HAP-1 (cell line): Measurements from ENCODE around the gene GULP1.

Source experiments
- DNase-seq, 2 experiments: peaks; one replicate each; pipeline ENCODE4 v3.0.0-alpha.2; 2016 to 2020; ENCODE audit warnings: low spot score in 2 of 2
- H3K27me3 ChIP-seq: fragments of 250-450 bp; sonication (Bioruptor Pico); 2 replicates; pipeline ENCODE4 v1.5.1; 2020; ENCODE audit warnings: low read depth, mild to moderate bottlenecking, moderate library complexity
- H3K36me3 ChIP-seq: fragments of 250-450 bp; sonication (Bioruptor Pico); replicated peaks from 2 replicates; pipeline ENCODE4 v1.5.1; 2020; ENCODE audit warnings: mild to moderate bottlenecking
- H3K4me1 ChIP-seq: fragments of 250-450 bp; sonication (Bioruptor Pico); 2 replicates; pipeline ENCODE4 v1.5.1; 2020; ENCODE audit warnings: mild to moderate bottlenecking
- H3K4me3 ChIP-seq: fragments of 250-450 bp; sonication (Bioruptor Pico); 2 replicates; pipeline ENCODE4 v1.5.1; 2020; ENCODE audit warnings: mild to moderate bottlenecking, moderate library complexity
- H3K9me3 ChIP-seq: fragments of 250-450 bp; sonication (Bioruptor Pico); 2 replicates; pipeline ENCODE4 v1.5.1; 2020; ENCODE audit warnings: mild to moderate bottlenecking, moderate library complexity
- in situ Hi-C: fragments of 300-500 bp; cut with MboI; formaldehyde crosslinking; loops from 3 replicates; pipeline ENCODE4 v1.14.3; 2020; ENCODE audit warnings: low sequenced_read_pairs, inconsistent platforms, mixed read lengths

GULP1 gene

GRCh38 chr2:188475945-188476344 lies 184.3 kb downstream of the GULP1 start:
- in situ Hi-C loops: no loop called here
- Histone ChIP-seq H3K36me3 (no peaks in the 10 kb centered on the region), H3K9me3 (no peaks in the 10 kb centered on the region), H3K27me3 (no peaks in the 10 kb centered on the region), H3K4me3 (no peak overlapping the region), H3K4me1 (peaks cover 8% of the 10 kb centered on the region)
- DNase-seq: no peak

- in situ Hi-C loops: no loop called here
- Histone ChIP-seq H3K4me1 (peaks cover 8% of the 10 kb centered on the region), H3K36me3 (no peaks in the 10 kb centered on the region), H3K9me3 (no peaks in the 10 kb centered on the region), H3K4me3 (no peak overlapping the region), H3K27me3 (no peaks in the 10 kb centered on the region)
- DNase-seq: no peak
These were observed 186.0 kb downstream of the GULP1 start for GRCh38 chr2:188477564-188478103.

GRCh38 chr2:188478724-188479123 lies 187.1 kb downstream of the GULP1 start:
- H3K36me3 ChIP-seq: no peaks in the 10 kb centered on the region
- no peaks in the 10 kb centered on the region for H3K27me3 ChIP-seq
- H3K9me3 ChIP-seq: no peaks in the 10 kb centered on the region
- in situ Hi-C loops: no loop called here
- no peak overlapping the region for H3K4me3 ChIP-seq
- DNase-seq: peak in 1 of 2 experiments; percentile 58
- peaks cover 8% of the 10 kb centered on the region for H3K4me1 ChIP-seq

- no peaks in the 10 kb centered on the region for H3K27me3 ChIP-seq
- H3K4me1 ChIP-seq: peaks cover 8% of the 10 kb centered on the region
- in situ Hi-C loops: no loop called here
- no peak overlapping the region for H3K4me3 ChIP-seq
- H3K36me3 ChIP-seq: no peaks in the 10 kb centered on the region
- no peaks in the 10 kb centered on the region for H3K9me3 ChIP-seq
- no peak for DNase-seq
These were observed 189.8 kb downstream of the GULP1 start for GRCh38 chr2:188481474-188481873.

GRCh38 chr2:188485496-188485895 lies 193.8 kb downstream of the GULP1 start:
- no peaks in the 10 kb centered on the region for H3K4me1 ChIP-seq
- in situ Hi-C loops: no loop called here
- no peaks in the 10 kb centered on the region for H3K9me3 ChIP-seq
- DNase-seq: no peak
- no peak overlapping the region for H3K4me3 ChIP-seq
- no peaks in the 10 kb centered on the region for H3K36me3 ChIP-seq
- H3K27me3 ChIP-seq: no peaks in the 10 kb centered on the region

GRCh38 chr2:188492751-188493150 lies 201.1 kb downstream of the GULP1 start:
- H3K4me1 ChIP-seq: peaks cover 9% of the 10 kb centered on the region
- in situ Hi-C loops: no loop called here
- H3K36me3 ChIP-seq: no peaks in the 10 kb centered on the region
- no peak for DNase-seq
- no peaks in the 10 kb centered on the region for H3K27me3 ChIP-seq
- no peaks in the 10 kb centered on the region for H3K9me3 ChIP-seq
- H3K4me3 ChIP-seq: no peak overlapping the region

GRCh38 chr2:188494906-188495305 lies 203.2 kb downstream of the GULP1 start:
- DNase-seq: no peak
- no peaks in the 10 kb centered on the region for H3K9me3 ChIP-seq
- H3K27me3 ChIP-seq: no peaks in the 10 kb centered on the region
- H3K4me3 ChIP-seq: no peak overlapping the region
- peaks cover 9% of the 10 kb centered on the region for H3K4me1 ChIP-seq
- no peaks in the 10 kb centered on the region for H3K36me3 ChIP-seq
- in situ Hi-C loops: no loop called here

- Histone ChIP-seq H3K27me3 (no peaks in the 10 kb centered on the region), H3K36me3 (no peaks in the 10 kb centered on the region), H3K4me1 (peaks cover 9% of the 10 kb centered on the region), H3K9me3 (no peaks in the 10 kb centered on the region), H3K4me3 (no peak overlapping the region)
- no peak for DNase-seq
- in situ Hi-C loops: no loop called here
These were observed 204.3 kb downstream of the GULP1 start for GRCh38 chr2:188495969-188496431.

- Histone ChIP-seq H3K27me3 (no peaks in the 10 kb centered on the region), H3K4me1 (no peaks in the 10 kb centered on the region), H3K36me3 (no peaks in the 10 kb centered on the region), H3K4me3 (no peak overlapping the region), H3K9me3 (no peaks in the 10 kb centered on the region)
- no peak for DNase-seq
- in situ Hi-C loops: no loop called here
These were observed 206.1 kb downstream of the GULP1 start for GRCh38 chr2:188497726-188498125.

- Histone ChIP-seq H3K4me3 (no peak overlapping the region), H3K9me3 (no peaks in the 10 kb centered on the region), H3K36me3 (no peaks in the 10 kb centered on the region), H3K4me1 (no peaks in the 10 kb centered on the region), H3K27me3 (no peaks in the 10 kb centered on the region)
- no peak for DNase-seq
- in situ Hi-C loops: no loop called here
These were observed 212.3 kb downstream of the GULP1 start for GRCh38 chr2:188503975-188504374.

GRCh38 chr2:188506843-188507242 lies 215.2 kb downstream of the GULP1 start:
- H3K9me3 ChIP-seq: no peaks in the 10 kb centered on the region
- no peaks in the 10 kb centered on the region for H3K27me3 ChIP-seq
- DNase-seq: no peak
- no peaks in the 10 kb centered on the region for H3K36me3 ChIP-seq
- no peak overlapping the region for H3K4me3 ChIP-seq
- H3K4me1 ChIP-seq: no peaks in the 10 kb centered on the region
- in situ Hi-C loops: no loop called here

GRCh38 chr2:188511346-188511745 lies 219.7 kb downstream of the GULP1 start:
- in situ Hi-C loops: no loop called here
- no peak overlapping the region for H3K4me3 ChIP-seq
- no peaks in the 10 kb centered on the region for H3K36me3 ChIP-seq
- no peak for DNase-seq
- no peaks in the 10 kb centered on the region for H3K9me3 ChIP-seq
- no peaks in the 10 kb centered on the region for H3K27me3 ChIP-seq
- H3K4me1 ChIP-seq: no peaks in the 10 kb centered on the region

GRCh38 chr2:188512456-188512855 lies 220.8 kb downstream of the GULP1 start:
- Histone ChIP-seq H3K27me3 (no peaks in the 10 kb centered on the region), H3K9me3 (no peaks in the 10 kb centered on the region), H3K4me3 (no peak overlapping the region), H3K4me1 (no peaks in the 10 kb centered on the region), H3K36me3 (no peaks in the 10 kb centered on the region)
- in situ Hi-C loops: no loop called here
- peak in 1 of 2 experiments; percentile 64 for DNase-seq

GRCh38 chr2:188515918-188516317 lies 224.2 kb downstream of the GULP1 start:
- Histone ChIP-seq H3K4me3 (no peak overlapping the region), H3K27me3 (no peaks in the 10 kb centered on the region), H3K9me3 (no peaks in the 10 kb centered on the region), H3K4me1 (no peaks in the 10 kb centered on the region), H3K36me3 (no peaks in the 10 kb centered on the region)
- DNase-seq: no peak
- in situ Hi-C loops: no loop called here

GRCh38 chr2:188517549-188518215 lies 226.0 kb downstream of the GULP1 start:
- no peaks in the 10 kb centered on the region for H3K36me3 ChIP-seq
- H3K4me3 ChIP-seq: no peak overlapping the region
- in situ Hi-C loops: no loop called here
- no peak for DNase-seq
- H3K4me1 ChIP-seq: no peaks in the 10 kb centered on the region
- H3K27me3 ChIP-seq: no peaks in the 10 kb centered on the region
- H3K9me3 ChIP-seq: no peaks in the 10 kb centered on the region
